HepG2 (cell line): ENCODE measurements around the gene SLC13A2. TPM values are rescaled to one million over a fixed set of nuclear protein-coding genes. Genes with fewer than 3 reads are reported as not detected.
"Not testable (repeated sequence)": the region's sequence is repeated elsewhere in the genome, so short reads cannot be mapped to it uniquely, and the experiment has no call there.

Experiments used
- CREB1 ChIP-seq, 2 experiments: fragments of 450-650 bp in 1 of 2; IDR thresholded peaks; 2 replicates each; pipeline ENCODE4 v1.6.1; 2016 to 2017; ENCODE audit warnings: control low read depth in 1 of 2, mild to moderate bottlenecking in 1 of 2, missing compliant biosample characterization in 1 of 2, missing genetic modification characterization in 1 of 2
- CREM ChIP-seq, 2 experiments: sonication (generic) in 1 of 2; formaldehyde crosslinking in 1 of 2; IDR thresholded peaks; 2 replicates each; pipeline versions ENCODE4 v1.4.0 to v1.6.1; 2016 to 2020; ENCODE audit warnings: antibody characterized with exemption in 1 of 2, mild to moderate bottlenecking in 1 of 2, missing genetic modification reagents in 1 of 2
- FOXA1 ChIP-seq, 2 experiments: fragments of 450-650 bp in 1 of 2; sonication (generic) in 1 of 2; formaldehyde crosslinking in 1 of 2; IDR thresholded peaks; 2 replicates each; pipeline versions ENCODE4 v1.4.0 to v1.6.1; 2016 to 2020; ENCODE audit warnings: missing genetic modification reagents in 1 of 2
- GATAD2A ChIP-seq: IDR thresholded peaks from 2 replicates; pipeline ENCODE4 v1.6.1; 2016
- HHEX ChIP-seq: IDR thresholded peaks from 2 replicates; pipeline ENCODE4 v1.6.1; 2016; ENCODE audit warnings: control low read depth
- HNF4A ChIP-seq: sonication (generic); formaldehyde crosslinking; IDR thresholded peaks from 2 replicates; pipeline ENCODE4 v1.4.0; 2020; ENCODE audit warnings: missing genetic modification reagents
- HNF4G ChIP-seq, 2 experiments: sonication (generic) in 1 of 2; formaldehyde crosslinking in 1 of 2; IDR thresholded peaks; 2 replicates each; pipeline versions ENCODE4 v1.4.0 to v1.6.1; 2011 to 2020; ENCODE audit warnings: borderline replicate concordance in 2 of 2, low read depth in 2 of 2, mild to moderate bottlenecking in 2 of 2, low read length in 1 of 2, missing genetic modification reagents in 1 of 2, moderate library complexity in 1 of 2
- MED1 ChIP-seq: sonication (generic); formaldehyde crosslinking; IDR thresholded peaks from 2 replicates; pipeline ENCODE4 v1.4.0; 2020; ENCODE audit warnings: missing genetic modification reagents
- NR2F6 ChIP-seq, 2 experiments: IDR thresholded peaks; 2 replicates each; pipeline ENCODE4 v1.6.1; 2016; ENCODE audit warnings: antibody characterized with exemption in 1 of 2, mild to moderate bottlenecking in 1 of 2
- RERE ChIP-seq: IDR thresholded peaks from 2 replicates; pipeline ENCODE4 v1.6.1; 2016; ENCODE audit warnings: low read depth, missing genetic modification reagents, missing compliant biosample characterization
- TBX3 ChIP-seq: fragments of 450-650 bp; IDR thresholded peaks from 2 replicates; pipeline ENCODE4 v1.6.1; 2017; ENCODE audit warnings: antibody characterized with exemption, mild to moderate bottlenecking, inconsistent platforms, borderline replicate concordance
- ZNF609 ChIP-seq: sonication (generic); formaldehyde crosslinking; IDR thresholded peaks from 2 replicates; pipeline ENCODE4 v1.4.0; 2020; ENCODE audit warnings: mild to moderate bottlenecking, missing genetic modification reagents, borderline replicate concordance
- ZNF770 ChIP-seq: sonication (generic); formaldehyde crosslinking; IDR thresholded peaks from 2 replicates; pipeline ENCODE4 v1.5.0; 2020; ENCODE audit warnings: mild to moderate bottlenecking, missing genetic modification reagents
- polyA plus RNA-seq, 8 experiments: library from polyadenylated mRNA; depleted of rRNA in 3 of 8; stranded (reverse) in 7 of 8; unstranded in 1 of 8; fragments of >200 nt; fragmentation: Illumina TruSeq in 4 of 8; extraction: Trizol in 4 of 8; gene quantifications; 2 replicates each; pipeline versions ENCODE4 v1.2.1 to v1.2.3, GENCODE V29; 2011 to 2016; ENCODE audit warnings: low read depth in 4 of 8, missing spikeins in 1 of 8, mixed read lengths in 1 of 8; ENCODE audit not compliant: insufficient read depth in 1 of 8
- total RNA-seq, 5 experiments: library from RNA; depleted of rRNA; stranded (reverse); fragments of >200 nt; fragmentation: Illumina TruSeq; extraction: Trizol; gene quantifications; 2 replicates each; pipeline ENCODE4 v1.2.3, GENCODE V29; 2016; ENCODE audit warnings: low read depth in 1 of 5

Gene SLC13A2
- total and polyA plus RNA-seq, 2 of the 13 experiments (the other 11 are each of a cell fraction or from before 2014, with no cell fraction given): 0.07 TPM; not detected in 1

GRCh38 chr17:28427982-28428381 lies 45.5 kb upstream of the SLC13A2 start (continued):
- TF ChIP-seq ZNF609 (peak; percentile 44; the same call in 1 of the 2 replicates), HHEX (CRISPR knock-in tag) (peak; percentile 59; the same call in 1 of the 2 replicates), HNF4G (IDR thresholded peaks at IDR 0.05; ENCODE audit: borderline replicate concordance, low read depth, low read length) (0 out of 2 replicates have a peak, but pooled peaks have one; percentile 22), MED1 (CRISPR knock-in tag) (0 out of 2 replicates have a peak, but pooled peaks have one; percentile 20), FOXA1 (IDR thresholded peaks at IDR 0.05) (peak; percentile 53; the same call in 1 of the 2 replicates), GATAD2A (peak; percentile 67), TBX3 (peak; percentile 68; the same call in 1 of the 2 replicates), RERE (CRISPR knock-in tag) (peak; percentile 40; the same call in 1 of the 2 replicates), CREB1 (CRISPR knock-in tag; IDR thresholded peaks at IDR 0.05) (0 out of 2 replicates have a peak, but pooled peaks have one; percentile 20), CREM (IDR thresholded peaks at IDR 0.05) (peak; percentile 43; the same call in 1 of the 2 replicates), NR2F6 (IDR thresholded peaks at IDR 0.05) (peak; percentile 91), NR2F6 (CRISPR knock-in tag; IDR thresholded peaks at IDR 0.05) (peak; percentile 62), HNF4A (CRISPR knock-in tag) (peak; percentile 47), ZNF770 (CRISPR knock-in tag) (peak; percentile 57; the same call in 1 of the 2 replicates)
- TF ChIP-seq HNF4G (CRISPR knock-in tag; IDR thresholded peaks at IDR 0.05; ENCODE audit: borderline replicate concordance, low read depth); FOXA1 (CRISPR knock-in tag; IDR thresholded peaks at IDR 0.05); CREB1 (IDR thresholded peaks at IDR 0.05); CREM (CRISPR knock-in tag; IDR thresholded peaks at IDR 0.05): not testable (repeated sequence)
